GM19099 (cell line): Measurements from ENCODE around the gene GGT7.

Experiments
- POLR2A ChIP-seq: IDR thresholded peaks from 3 replicates; pipeline ENCODE4 v1.6.1; 2011; ENCODE audit warnings: low read depth; ENCODE audit not compliant: insufficient read length; ENCODE audit errors: extremely low read depth

The GGT7 gene

DNA sequence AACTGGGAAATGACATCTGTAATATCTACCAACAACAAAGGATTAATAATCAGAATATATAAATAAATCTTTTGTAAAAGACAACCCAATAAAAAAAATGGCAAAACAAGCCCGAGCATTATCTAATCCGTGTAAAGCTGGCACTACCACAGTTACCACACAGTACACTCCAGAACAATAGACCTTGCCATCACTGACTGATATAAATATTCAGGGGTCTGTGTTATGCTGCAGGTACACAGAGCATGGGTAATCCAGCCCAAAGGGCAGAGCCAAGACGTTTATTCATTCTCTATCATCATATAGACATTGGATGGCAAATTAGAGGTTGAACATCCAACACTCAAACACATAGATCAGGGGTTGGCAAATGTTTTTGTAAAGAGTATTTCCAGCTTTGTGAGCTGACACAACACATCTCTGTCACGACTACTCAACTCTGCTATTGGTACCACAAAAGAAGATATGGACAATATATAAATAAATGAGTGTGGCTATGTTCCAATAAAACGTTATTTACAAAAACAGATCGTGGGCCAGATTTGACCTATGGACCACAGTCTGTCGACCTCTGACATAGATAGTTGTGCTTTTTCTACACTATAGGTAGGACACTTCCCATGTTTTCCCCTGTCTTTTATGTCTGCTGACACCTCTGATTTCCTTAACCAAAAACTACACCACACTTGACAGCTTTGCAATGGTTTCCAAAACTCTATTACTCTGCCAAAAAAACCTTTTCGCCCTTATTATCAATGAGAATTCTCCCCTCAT lies 51.7 kb downstream of the GGT7 start:
- TF ChIP-seq POLR2A, result no peak

DNA sequence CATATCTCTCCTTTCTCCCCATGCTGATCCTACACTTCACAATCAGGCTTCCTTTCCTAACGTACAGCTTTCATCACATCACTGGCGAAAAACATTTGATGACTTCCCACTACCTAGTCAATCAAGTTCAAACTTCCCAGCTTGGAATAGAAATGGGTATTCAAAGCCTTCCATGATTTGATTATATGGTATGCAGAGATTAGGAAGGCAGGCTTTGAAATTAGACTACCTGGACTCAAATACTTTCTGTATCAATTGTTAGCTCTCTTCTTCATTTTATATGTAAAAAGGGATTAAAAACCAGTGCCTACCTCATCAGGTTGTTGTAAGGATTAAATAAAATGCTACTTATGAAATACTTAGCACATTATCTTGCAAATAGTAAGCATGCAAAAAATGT lies 54.9 kb downstream of the GGT7 start:
- no peak for TF ChIP-seq POLR2A

DNA sequence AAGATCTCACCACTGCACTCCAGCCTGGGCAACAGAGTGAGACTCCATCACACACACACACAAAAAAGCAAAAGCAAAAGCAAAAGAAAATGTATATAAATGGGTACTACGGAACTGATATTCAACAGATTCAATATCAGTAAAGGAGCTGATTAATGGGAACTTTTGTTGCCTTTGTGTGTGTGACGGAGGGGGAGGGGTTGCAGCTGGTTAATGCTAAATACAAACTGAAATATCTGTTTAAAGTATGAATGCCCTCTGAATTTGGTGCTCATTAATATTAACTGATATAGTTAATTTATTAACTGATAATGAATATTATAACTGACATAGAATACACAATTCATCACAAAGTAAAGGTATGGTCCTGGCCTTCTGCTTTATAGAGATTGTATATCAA lies 55.6 kb downstream of the GGT7 start:
- TF ChIP-seq POLR2A, result no peak

DNA sequence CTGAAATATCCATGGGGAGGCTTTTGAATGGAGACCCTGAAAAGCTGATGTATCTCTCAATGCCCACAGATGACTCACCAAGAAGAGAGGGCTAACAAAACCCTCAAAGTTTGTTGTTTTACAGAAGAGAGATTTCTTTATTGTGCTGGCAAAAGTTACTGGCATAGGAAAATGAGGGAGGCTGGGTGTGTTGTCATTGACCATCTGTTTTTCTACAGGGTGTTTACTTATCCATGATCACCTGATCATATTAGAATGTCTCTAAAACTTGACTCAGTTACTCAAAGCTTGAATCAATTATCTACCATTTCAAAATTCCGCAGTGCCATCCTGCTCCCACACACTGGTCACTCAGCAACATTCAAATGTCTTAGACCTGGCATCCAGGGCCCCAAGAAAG lies 57.0 kb downstream of the GGT7 start:
- TF ChIP-seq POLR2A, result no peak

DNA sequence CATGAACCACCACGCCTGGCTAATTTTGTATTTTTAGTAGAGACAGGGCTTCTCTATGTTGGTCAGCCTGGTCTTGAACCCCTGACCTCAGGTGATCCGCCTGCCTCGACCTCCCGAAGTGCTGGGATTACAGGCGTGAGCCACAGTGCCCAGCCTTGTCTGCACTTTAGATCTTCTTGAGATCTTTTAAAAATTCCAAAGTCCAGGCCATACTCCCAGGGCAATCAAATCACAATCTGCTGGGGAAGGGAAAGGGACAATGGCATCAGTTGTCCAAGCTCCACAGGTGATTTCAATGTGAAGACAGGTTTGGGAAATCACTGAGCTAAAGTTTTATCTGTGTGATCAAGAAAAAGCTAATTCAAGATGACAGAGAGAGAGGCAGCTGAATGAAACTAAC lies 64.1 kb downstream of the GGT7 start:
- TF ChIP-seq POLR2A, result no peak

DNA sequence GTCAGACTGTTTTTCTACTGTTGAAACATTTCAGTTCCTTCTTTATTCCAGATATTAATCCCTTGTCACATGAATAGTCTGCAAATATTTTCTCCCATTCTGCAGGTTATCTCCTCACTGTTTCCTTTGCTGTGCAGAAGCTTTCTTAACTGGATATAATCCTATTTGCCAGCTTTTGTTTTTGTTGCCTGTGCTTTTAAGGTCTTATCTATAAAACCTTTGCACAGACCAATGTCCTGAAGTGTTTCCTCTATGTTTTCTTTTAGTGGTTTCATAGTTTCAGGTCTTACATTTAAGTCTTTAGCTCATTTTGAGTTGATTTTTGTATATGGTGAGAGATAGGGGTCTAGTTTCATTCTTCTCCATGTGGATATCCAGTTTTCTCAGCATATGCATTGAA lies 66.4 kb downstream of the GGT7 start:
- no peak for TF ChIP-seq POLR2A

DNA sequence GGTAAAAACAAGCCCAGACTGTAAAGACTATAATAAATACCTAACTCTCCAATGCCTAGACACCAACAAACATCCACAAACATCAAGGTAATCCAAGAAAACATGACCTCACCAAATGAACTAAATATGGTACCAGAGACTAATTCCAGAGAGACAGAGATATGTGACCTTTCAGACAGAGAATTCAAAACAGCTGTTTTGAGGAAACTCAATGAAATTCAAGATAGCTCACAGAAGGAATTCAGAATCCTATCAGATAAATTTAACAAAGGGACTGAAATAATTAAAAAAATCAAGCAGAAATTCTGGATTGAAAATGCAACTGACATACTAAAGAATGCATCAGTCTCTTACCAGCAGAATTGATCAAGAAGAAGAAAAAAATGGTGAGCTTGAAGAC lies 73.8 kb downstream of the GGT7 start:
- TF ChIP-seq POLR2A, result no peak

DNA sequence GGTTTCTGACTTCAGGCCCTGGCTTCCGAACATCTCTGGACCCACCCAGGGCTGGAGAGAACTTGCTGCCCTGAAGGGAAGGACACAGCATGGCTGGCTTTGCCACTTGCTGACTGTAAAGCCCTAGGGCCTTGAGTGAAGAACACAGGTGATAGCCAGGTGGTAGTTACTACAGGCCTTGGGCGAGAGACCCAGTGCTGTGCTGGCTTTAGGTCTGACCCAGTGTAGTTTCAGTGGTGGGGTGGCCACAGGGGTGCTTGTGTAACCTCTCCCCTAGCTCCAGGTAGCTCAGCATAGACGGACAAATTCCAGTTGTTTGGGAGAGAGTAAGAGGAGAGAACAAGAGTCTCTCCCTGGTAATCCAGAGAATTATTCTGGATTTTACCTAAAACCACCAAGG lies 74.3 kb downstream of the GGT7 start:
- TF ChIP-seq POLR2A, result no peak

DNA sequence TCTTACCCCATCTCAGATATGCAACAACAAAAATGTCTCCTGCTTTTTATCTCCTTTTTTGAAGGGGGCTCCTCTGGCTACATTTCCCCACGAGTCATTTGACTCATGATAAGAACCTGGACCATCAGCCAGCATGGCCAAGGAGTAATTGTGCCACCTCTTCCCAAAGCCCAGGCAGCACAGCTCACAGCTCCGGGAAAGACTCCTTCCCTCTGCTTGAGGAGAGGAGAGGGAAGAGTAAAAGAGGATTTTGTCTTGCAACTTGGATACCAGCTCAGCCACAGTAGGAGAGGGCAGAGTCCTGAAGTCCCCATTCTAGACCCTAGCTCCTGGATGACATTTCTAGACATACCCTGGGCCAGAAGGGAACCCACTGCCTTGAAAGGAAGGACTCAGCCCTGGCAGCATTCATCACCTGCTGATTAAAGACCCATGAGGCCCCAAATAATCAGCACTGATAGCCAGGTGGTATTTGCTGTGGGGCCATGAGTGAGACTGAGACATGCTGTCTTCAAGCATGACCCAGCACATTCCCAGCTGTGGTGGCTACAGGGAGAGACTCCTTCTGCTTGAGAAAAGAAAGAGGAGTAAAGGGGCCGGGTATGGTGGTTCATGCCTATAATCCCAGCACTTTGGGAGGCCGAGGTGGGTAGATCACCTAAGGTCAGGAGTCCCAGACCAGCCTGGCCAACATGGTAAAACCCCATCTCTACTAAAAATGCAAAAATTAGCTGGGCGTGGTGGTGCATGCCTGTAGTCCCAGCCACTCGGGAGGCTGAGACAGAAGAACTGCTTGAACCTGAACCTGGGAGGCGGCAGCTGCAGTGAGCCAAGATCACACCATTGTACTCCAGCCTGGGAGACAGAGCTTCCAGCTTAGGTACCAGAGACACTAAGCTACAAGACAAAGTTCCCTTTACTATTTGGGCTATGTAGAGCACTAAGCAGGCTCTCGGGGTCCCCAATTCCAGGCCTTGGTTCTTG lies 75.4 kb downstream of the GGT7 start:
- no peak for TF ChIP-seq POLR2A
